ENCODE data around the gene HDLBP.

HDLBP gene

GRCh38 chr2:241257419-241258032 lies 57.9 kb downstream of the HDLBP start:
- H3K27me3 ChIP-seq (ENCODE audit: control insufficient read depth in 1 of 2, insufficient read depth in 2 of 2, low read length in 2 of 2), result no peaks in the 10 kb centered on the region
- no peak overlapping the region for H3K27ac ChIP-seq (ENCODE audit: low read depth, low read length)
- no peak overlapping the region for H3K4me3 ChIP-seq (ENCODE audit: low read depth in 1 of 2, low read length in 2 of 2)
- H3K4me1 ChIP-seq (ENCODE audit: control insufficient read depth in 1 of 2, insufficient read depth in 2 of 2, low read length in 2 of 2), result no peaks in the 10 kb centered on the region
- H3K36me3 ChIP-seq (ENCODE audit: control insufficient read depth in 1 of 2, insufficient read depth in 2 of 2, low read length in 2 of 2), result peaks cover 64 to 91% of the 10 kb centered on the region in 2 donors
- H3K9ac ChIP-seq (ENCODE audit: low read depth in 1 of 2, low read length in 2 of 2), result no peak overlapping the region
- no peaks in the 10 kb centered on the region for H3K9me3 ChIP-seq (ENCODE audit: control insufficient read depth in 1 of 2, low read length in 2 of 2)

GRCh38 chr2:241256168-241256545 lies 59.3 kb downstream of the HDLBP start:
- Histone ChIP-seq H3K36me3 (ENCODE audit: control insufficient read depth in 1 of 2, insufficient read depth in 2 of 2, low read length in 2 of 2) (peaks cover 57 to 91% of the 10 kb centered on the region in 2 donors), H3K9me3 (ENCODE audit: control insufficient read depth in 1 of 2, low read length in 2 of 2) (no peaks in the 10 kb centered on the region), H3K9ac (ENCODE audit: low read depth in 1 of 2, low read length in 2 of 2) (no peak overlapping the region), H3K27me3 (ENCODE audit: control insufficient read depth in 1 of 2, insufficient read depth in 2 of 2, low read length in 2 of 2) (no peaks in the 10 kb centered on the region), H3K27ac (ENCODE audit: low read depth, low read length) (no peak overlapping the region), H3K4me3 (ENCODE audit: low read depth in 1 of 2, low read length in 2 of 2) (no peak overlapping the region), H3K4me1 (ENCODE audit: control insufficient read depth in 1 of 2, insufficient read depth in 2 of 2, low read length in 2 of 2) (no peaks in the 10 kb centered on the region)

- Histone ChIP-seq H3K27ac (ENCODE audit: low read depth, low read length) (no peak overlapping the region), H3K36me3 (ENCODE audit: control insufficient read depth in 1 of 2, insufficient read depth in 2 of 2, low read length in 2 of 2) (peaks cover 55 to 91% of the 10 kb centered on the region in 2 donors)
Measured at GRCh38 chr2:241255542-241256167, 59.8 kb downstream of the HDLBP start.

GRCh38 chr2:241254904-241255351 lies 60.5 kb downstream of the HDLBP start:
- Histone ChIP-seq H3K9ac (ENCODE audit: low read depth in 1 of 2, low read length in 2 of 2) (no peak overlapping the region), H3K36me3 (ENCODE audit: control insufficient read depth in 1 of 2, insufficient read depth in 2 of 2, low read length in 2 of 2) (peaks cover 57 to 92% of the 10 kb centered on the region in 2 donors), H3K4me1 (ENCODE audit: control insufficient read depth in 1 of 2, insufficient read depth in 2 of 2, low read length in 2 of 2) (no peaks in the 10 kb centered on the region), H3K27ac (ENCODE audit: low read depth, low read length) (no peak overlapping the region), H3K9me3 (ENCODE audit: control insufficient read depth in 1 of 2, low read length in 2 of 2) (no peaks in the 10 kb centered on the region), H3K4me3 (ENCODE audit: low read depth in 1 of 2, low read length in 2 of 2) (no peak overlapping the region), H3K27me3 (ENCODE audit: control insufficient read depth in 1 of 2, insufficient read depth in 2 of 2, low read length in 2 of 2) (no peaks in the 10 kb centered on the region)

More at GRCh38 chr2:241255542-241256167, 59.8 kb downstream of the HDLBP start:
- Histone ChIP-seq H3K9me3 (ENCODE audit: control insufficient read depth in 1 of 2, low read length in 2 of 2) (no peaks in the 10 kb centered on the region), H3K27me3 (ENCODE audit: control insufficient read depth in 1 of 2, insufficient read depth in 2 of 2, low read length in 2 of 2) (no peaks in the 10 kb centered on the region), H3K9ac (ENCODE audit: low read depth in 1 of 2, low read length in 2 of 2) (no peak overlapping the region), H3K4me1 (ENCODE audit: control insufficient read depth in 1 of 2, insufficient read depth in 2 of 2, low read length in 2 of 2) (no peaks in the 10 kb centered on the region), H3K4me3 (ENCODE audit: low read depth in 1 of 2, low read length in 2 of 2) (no peak overlapping the region)

GRCh38 chr2:241252778-241253475 lies 62.5 kb downstream of the HDLBP start:
- peaks cover 72 to 97% of the 10 kb centered on the region in 2 donors for H3K36me3 ChIP-seq (ENCODE audit: control insufficient read depth in 1 of 2, insufficient read depth in 2 of 2, low read length in 2 of 2)

GRCh38 chr2:241249654-241250053 lies 65.8 kb downstream of the HDLBP start:
- Histone ChIP-seq H3K4me3 (ENCODE audit: low read depth in 1 of 2, low read length in 2 of 2) (no peak overlapping the region), H3K9me3 (ENCODE audit: control insufficient read depth in 1 of 2, low read length in 2 of 2) (no peaks in the 10 kb centered on the region), H3K27ac (ENCODE audit: low read depth, low read length) (no peak overlapping the region), H3K36me3 (ENCODE audit: control insufficient read depth in 1 of 2, insufficient read depth in 2 of 2, low read length in 2 of 2) (peaks cover 74 to 98% of the 10 kb centered on the region in 2 donors), H3K9ac (ENCODE audit: low read depth in 1 of 2, low read length in 2 of 2) (no peak overlapping the region), H3K27me3 (ENCODE audit: control insufficient read depth in 1 of 2, insufficient read depth in 2 of 2, low read length in 2 of 2) (no peaks in the 10 kb centered on the region), H3K4me1 (ENCODE audit: control insufficient read depth in 1 of 2, insufficient read depth in 2 of 2, low read length in 2 of 2) (no peaks in the 10 kb centered on the region)

More at GRCh38 chr2:241252778-241253475, 62.5 kb downstream of the HDLBP start:
- H3K9ac ChIP-seq (ENCODE audit: low read depth in 1 of 2, low read length in 2 of 2), result no peak overlapping the region
- no peaks in the 10 kb centered on the region for H3K9me3 ChIP-seq (ENCODE audit: control insufficient read depth in 1 of 2, low read length in 2 of 2)
- no peak overlapping the region for H3K4me3 ChIP-seq (ENCODE audit: low read depth in 1 of 2, low read length in 2 of 2)
- H3K27ac ChIP-seq (ENCODE audit: low read depth, low read length), result no peak overlapping the region
- no peaks in the 10 kb centered on the region for H3K4me1 ChIP-seq (ENCODE audit: control insufficient read depth in 1 of 2, insufficient read depth in 2 of 2, low read length in 2 of 2)
- H3K27me3 ChIP-seq (ENCODE audit: control insufficient read depth in 1 of 2, insufficient read depth in 2 of 2, low read length in 2 of 2), result no peaks in the 10 kb centered on the region

GRCh38 chr2:241248897-241249296 lies 66.6 kb downstream of the HDLBP start:
- no peaks in the 10 kb centered on the region for H3K4me1 ChIP-seq (ENCODE audit: control insufficient read depth in 1 of 2, insufficient read depth in 2 of 2, low read length in 2 of 2)
- no peak overlapping the region for H3K27ac ChIP-seq (ENCODE audit: low read depth, low read length)
- H3K4me3 ChIP-seq (ENCODE audit: low read depth in 1 of 2, low read length in 2 of 2), result no peak overlapping the region
- peaks cover 77 to 99% of the 10 kb centered on the region in 2 donors for H3K36me3 ChIP-seq (ENCODE audit: control insufficient read depth in 1 of 2, insufficient read depth in 2 of 2, low read length in 2 of 2)
- no peaks in the 10 kb centered on the region for H3K9me3 ChIP-seq (ENCODE audit: control insufficient read depth in 1 of 2, low read length in 2 of 2)
- no peaks in the 10 kb centered on the region for H3K27me3 ChIP-seq (ENCODE audit: control insufficient read depth in 1 of 2, insufficient read depth in 2 of 2, low read length in 2 of 2)
- no peak overlapping the region for H3K9ac ChIP-seq (ENCODE audit: low read depth in 1 of 2, low read length in 2 of 2)

- Histone ChIP-seq H3K4me3 (ENCODE audit: low read depth in 1 of 2, low read length in 2 of 2) (no peak overlapping the region), H3K9me3 (ENCODE audit: control insufficient read depth in 1 of 2, low read length in 2 of 2) (no peaks in the 10 kb centered on the region), H3K36me3 (ENCODE audit: control insufficient read depth in 1 of 2, insufficient read depth in 2 of 2, low read length in 2 of 2) (peaks cover 73 to 98% of the 10 kb centered on the region in 2 donors), H3K4me1 (ENCODE audit: control insufficient read depth in 1 of 2, insufficient read depth in 2 of 2, low read length in 2 of 2) (no peaks in the 10 kb centered on the region), H3K27ac (ENCODE audit: low read depth, low read length) (no peak overlapping the region), H3K27me3 (ENCODE audit: control insufficient read depth in 1 of 2, insufficient read depth in 2 of 2, low read length in 2 of 2) (no peaks in the 10 kb centered on the region), H3K9ac (ENCODE audit: low read depth in 1 of 2, low read length in 2 of 2) (no peak overlapping the region)
Measured at GRCh38 chr2:241248289-241248688, 67.2 kb downstream of the HDLBP start.

GRCh38 chr2:241244368-241244767 lies 71.1 kb downstream of the HDLBP start:
- no peak overlapping the region for H3K4me3 ChIP-seq (ENCODE audit: low read depth in 1 of 2, low read length in 2 of 2)
- H3K36me3 ChIP-seq (ENCODE audit: control insufficient read depth in 1 of 2, insufficient read depth in 2 of 2, low read length in 2 of 2), result peaks cover 77 to 96% of the 10 kb centered on the region in 2 donors
- no peaks in the 10 kb centered on the region for H3K27me3 ChIP-seq (ENCODE audit: control insufficient read depth in 1 of 2, insufficient read depth in 2 of 2, low read length in 2 of 2)
- no peak overlapping the region for H3K9ac ChIP-seq (ENCODE audit: low read depth in 1 of 2, low read length in 2 of 2)
- H3K4me1 ChIP-seq (ENCODE audit: control insufficient read depth in 1 of 2, insufficient read depth in 2 of 2, low read length in 2 of 2), result no peaks in the 10 kb centered on the region
- H3K9me3 ChIP-seq (ENCODE audit: control insufficient read depth in 1 of 2, low read length in 2 of 2), result no peaks in the 10 kb centered on the region
- H3K27ac ChIP-seq (ENCODE audit: low read depth, low read length), result no peak overlapping the region

- peaks cover 76 to 96% of the 10 kb centered on the region in 2 donors for H3K36me3 ChIP-seq (ENCODE audit: control insufficient read depth in 1 of 2, insufficient read depth in 2 of 2, low read length in 2 of 2)
- H3K27ac ChIP-seq (ENCODE audit: low read depth, low read length), result no peak overlapping the region
- H3K27me3 ChIP-seq (ENCODE audit: control insufficient read depth in 1 of 2, insufficient read depth in 2 of 2, low read length in 2 of 2), result no peaks in the 10 kb centered on the region
Measured at GRCh38 chr2:241242306-241242705, 73.2 kb downstream of the HDLBP start.

More at GRCh38 chr2:241242306-241242705, 73.2 kb downstream of the HDLBP start:
- Histone ChIP-seq H3K9ac (ENCODE audit: low read depth in 1 of 2, low read length in 2 of 2) (no peak overlapping the region), H3K9me3 (ENCODE audit: control insufficient read depth in 1 of 2, low read length in 2 of 2) (no peaks in the 10 kb centered on the region), H3K4me1 (ENCODE audit: control insufficient read depth in 1 of 2, insufficient read depth in 2 of 2, low read length in 2 of 2) (no peaks in the 10 kb centered on the region), H3K4me3 (ENCODE audit: low read depth in 1 of 2, low read length in 2 of 2) (no peak overlapping the region)

Data from duodenal mucosa (tissue), 2 donors.